Heart left ventricle (tissue), 13 donors: Measurements from ENCODE around the gene LAMB1.
A peak's percentile ranks its signal among the peaks of the same experiment; 100 is the strongest.

Experiments
- POLR2A ChIP-seq, 2 donors: fragments of 450-650 bp; IDR thresholded peaks; one replicate each; pipeline ENCODE4 v1.6.1; 2017; ENCODE audit warnings: antibody characterized with exemption in 2 of 2, mild to moderate bottlenecking in 2 of 2, moderate library complexity in 2 of 2
- TF ChIP-seq, protein P1 (sequence below), 12 donors: fragments of 200-600 bp; sonication (generic) in 4 of 12; IDR thresholded peaks; one replicate each; pipeline versions ENCODE4 v1.5.0 to v1.8.0; 2018 to 2022; ENCODE audit warnings: antibody characterized with exemption in 12 of 12, mild to moderate bottlenecking in 5 of 12
- donor health status: ischemic (EF 13 %, LVEDD 7.1; RV severe dilation, severe dysfunction).
- donor health status: DM: no; HTN: yes; CAD: no.
- donor health status: DM: no; HTN: no; CAD: no.
- donor health status: ischemic (EF 25% LVEDD 6.9; RV normal size, moderate dysfunction).
- donor health status: ischemic (EF 25% LVEDD 5.7; RV mildly dilated, moderate dysfunction).
- donor health status: ischemic (EF 35%, LVEDD 5.7; RV mildly dilated, moderate dysfunction).
- donor health status: nonischemic (EF 11% LVEDD 7.7; RV severe dilation, severe dysfunction).
- donor health status: DM: yes; HTN: yes; CAD: no.
- donor health status: PGD.
- donor health status: ischemic (EF 29% LVEDD 5.4; RV normal size, mild dysfunction).
- donor health status: nonischemic (EF 23%, LVEDD 6.1; RV moderate dilation, normal function).

DNA sequence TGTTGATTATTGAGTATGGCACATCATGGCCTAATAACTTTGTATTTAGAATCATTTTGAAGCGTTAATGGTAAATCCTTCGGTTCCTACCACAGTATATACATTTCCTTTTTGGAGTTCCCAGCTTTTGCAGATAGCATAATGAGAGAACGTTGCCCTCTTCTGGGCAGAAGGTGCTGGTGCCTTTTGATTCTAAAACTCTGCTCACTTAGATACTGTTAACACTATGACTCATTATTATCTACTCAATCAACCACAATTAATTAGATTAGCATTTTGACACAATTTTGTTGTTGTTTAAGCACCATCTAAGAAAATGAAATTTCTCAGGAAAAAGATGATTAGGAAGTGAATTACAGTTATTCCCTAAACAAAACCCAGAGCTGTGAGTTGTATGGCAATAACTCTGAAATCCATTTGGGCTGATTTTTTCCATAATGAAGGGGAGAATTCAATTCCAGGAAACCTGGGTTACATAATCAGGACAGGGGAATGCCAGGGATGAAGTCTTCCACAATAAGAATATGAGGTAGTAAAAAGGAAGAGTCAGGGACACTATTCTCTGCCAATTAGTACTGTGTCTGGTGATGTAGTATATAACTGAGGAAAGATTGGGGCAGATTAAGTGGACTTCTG, 123.4 kb downstream of the LAMB1 start:
- TF ChIP-seq, protein P1, sequence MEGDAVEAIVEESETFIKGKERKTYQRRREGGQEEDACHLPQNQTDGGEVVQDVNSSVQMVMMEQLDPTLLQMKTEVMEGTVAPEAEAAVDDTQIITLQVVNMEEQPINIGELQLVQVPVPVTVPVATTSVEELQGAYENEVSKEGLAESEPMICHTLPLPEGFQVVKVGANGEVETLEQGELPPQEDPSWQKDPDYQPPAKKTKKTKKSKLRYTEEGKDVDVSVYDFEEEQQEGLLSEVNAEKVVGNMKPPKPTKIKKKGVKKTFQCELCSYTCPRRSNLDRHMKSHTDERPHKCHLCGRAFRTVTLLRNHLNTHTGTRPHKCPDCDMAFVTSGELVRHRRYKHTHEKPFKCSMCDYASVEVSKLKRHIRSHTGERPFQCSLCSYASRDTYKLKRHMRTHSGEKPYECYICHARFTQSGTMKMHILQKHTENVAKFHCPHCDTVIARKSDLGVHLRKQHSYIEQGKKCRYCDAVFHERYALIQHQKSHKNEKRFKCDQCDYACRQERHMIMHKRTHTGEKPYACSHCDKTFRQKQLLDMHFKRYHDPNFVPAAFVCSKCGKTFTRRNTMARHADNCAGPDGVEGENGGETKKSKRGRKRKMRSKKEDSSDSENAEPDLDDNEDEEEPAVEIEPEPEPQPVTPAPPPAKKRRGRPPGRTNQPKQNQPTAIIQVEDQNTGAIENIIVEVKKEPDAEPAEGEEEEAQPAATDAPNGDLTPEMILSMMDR (IDR thresholded peaks at IDR 0.05), result peak; percentile 59 to 90 (median 68)
- no peak for TF ChIP-seq POLR2A (IDR thresholded peaks at IDR 0.05)
